Measurements from ENCODE around the gene KIFC3. TPM values are rescaled to one million over a fixed set of nuclear protein-coding genes. Genes with fewer than 3 reads are reported as not detected.
"Not testable (repeated sequence)": the region's sequence is repeated elsewhere in the genome, so short reads cannot be mapped to it uniquely, and the experiment has no call there.

The KIFC3 gene
- total RNA-seq, 1 donor from 2014 or later: 445 TPM

DNA sequence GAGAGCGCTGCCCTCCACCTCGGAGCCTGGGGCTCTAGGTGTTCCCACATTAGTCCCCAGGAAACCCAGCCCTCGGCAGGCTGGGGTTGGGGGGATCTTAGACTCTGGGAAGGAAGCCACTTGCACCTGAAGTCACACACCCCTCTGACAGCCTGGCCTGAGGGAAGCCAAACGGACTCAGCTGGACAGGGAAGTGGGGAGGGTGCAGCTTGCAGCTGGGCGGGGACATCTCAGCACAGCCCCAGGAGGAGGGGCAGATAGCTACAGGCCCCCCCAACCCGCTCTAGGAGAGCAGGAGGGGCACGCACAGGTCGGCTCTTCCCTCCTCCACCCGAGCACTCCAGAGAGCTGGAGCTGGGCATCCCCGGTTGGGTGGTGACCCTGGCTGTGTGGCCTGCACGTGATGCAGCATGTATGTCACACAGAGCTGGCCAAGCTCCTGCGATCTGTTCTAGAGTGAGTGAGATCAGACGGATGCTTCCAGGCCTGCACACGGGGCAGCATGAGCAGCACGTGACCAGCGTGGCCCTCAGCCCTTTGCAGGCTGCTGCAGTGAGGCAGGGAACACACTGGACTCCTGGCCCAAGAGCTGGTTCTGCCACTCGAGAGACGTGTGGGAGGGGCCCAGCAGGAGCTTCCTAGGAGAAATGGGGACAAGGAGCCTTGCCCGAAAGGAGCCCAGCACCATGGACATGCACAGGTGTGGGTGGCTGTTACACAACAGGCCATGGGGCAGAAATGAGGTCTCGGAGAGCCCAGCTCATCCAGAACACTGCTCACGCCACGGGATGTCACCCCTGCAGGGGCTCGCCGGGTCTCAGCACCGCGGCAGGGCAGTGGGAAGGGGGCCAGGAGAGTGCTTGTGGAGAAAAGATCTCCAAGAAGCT is 15.4 kb downstream of the KIFC3 start:
- no peak for DNase-seq (ENCODE audit: low read depth)

DNA sequence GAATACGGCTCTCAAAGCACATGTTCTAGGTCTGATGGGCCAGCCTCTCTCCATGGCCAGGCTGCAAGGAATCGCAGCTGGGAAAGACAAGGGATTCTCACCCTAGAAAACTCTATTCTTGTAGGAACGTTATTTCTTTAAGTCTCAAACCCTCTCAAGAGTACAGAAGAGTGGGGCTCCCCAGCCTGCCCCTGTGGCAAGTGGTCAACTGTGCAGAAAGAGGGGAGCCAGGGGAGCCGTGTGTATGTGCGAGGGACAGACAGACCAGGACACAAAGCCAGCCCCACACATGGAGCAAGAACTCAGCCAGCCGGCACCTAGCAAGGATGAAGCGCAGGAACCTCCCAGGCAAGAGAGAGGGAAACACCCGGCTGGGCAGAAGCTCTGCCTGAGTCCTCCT is 16.4 kb downstream of the KIFC3 start:
- no peak for DNase-seq (ENCODE audit: low read depth)

DNA sequence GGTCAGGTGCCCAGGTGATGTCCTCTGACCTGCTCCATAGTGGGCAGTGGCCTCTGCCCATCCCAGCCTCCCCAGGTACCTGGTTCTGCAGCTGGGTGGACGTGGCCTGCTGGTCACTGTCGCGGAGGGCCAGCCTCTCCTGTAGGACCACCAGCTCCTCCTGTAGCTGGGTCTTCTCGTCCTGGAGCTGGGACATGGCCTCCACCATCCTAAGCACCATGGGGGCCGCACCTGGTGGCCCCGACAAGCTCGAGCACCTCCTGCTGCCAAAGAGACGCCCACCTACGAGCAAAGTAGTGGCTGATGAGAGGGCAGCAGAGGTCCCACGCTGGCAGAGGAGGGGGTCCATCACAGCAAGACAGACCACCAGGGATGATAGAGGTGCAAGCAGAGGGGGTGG is 16.9 kb downstream of the KIFC3 start:
- no peak for DNase-seq (ENCODE audit: low read depth)

DNA sequence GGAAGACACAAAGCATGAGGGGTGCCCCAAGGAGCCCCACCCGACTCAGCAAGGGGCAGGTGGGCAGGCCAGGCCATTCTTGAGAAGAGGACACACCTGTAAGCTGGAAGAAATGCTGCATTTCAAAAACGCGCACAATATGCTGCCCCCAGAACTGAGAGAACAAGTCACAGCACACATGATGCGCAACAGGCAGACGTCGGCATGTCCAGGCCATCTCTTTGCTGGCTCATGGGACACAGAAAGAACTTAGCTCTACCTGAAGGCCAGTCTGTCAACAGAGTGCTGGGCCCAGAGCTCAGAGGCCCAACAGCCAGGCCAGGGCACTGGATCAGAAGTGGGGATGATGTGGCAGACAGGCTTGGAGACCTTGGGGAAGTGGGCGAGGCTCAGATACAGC is 18.0 kb downstream of the KIFC3 start:
- no peak for DNase-seq (ENCODE audit: low read depth)

DNA sequence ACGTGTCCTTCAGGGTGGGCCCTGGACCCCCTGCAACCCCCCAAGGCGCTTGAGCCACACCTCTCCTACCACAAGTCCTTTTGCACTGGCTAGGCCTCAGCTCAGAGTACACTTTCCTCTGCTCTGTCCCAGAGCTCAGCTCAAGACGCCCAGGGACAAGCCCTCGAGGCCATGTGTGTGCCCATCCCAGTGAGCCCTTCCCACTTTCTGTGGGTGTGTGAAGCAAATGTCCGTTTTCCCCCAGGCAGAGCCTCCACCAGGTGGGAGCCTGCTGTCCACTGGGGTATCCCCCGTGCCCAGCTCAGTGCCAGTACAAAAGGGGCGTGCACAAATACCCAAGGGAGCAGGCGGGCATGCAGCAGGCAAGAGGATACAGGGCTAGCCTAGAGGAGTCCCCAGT is 18.4 kb downstream of the KIFC3 start:
- no peak for DNase-seq (ENCODE audit: low read depth)

DNA sequence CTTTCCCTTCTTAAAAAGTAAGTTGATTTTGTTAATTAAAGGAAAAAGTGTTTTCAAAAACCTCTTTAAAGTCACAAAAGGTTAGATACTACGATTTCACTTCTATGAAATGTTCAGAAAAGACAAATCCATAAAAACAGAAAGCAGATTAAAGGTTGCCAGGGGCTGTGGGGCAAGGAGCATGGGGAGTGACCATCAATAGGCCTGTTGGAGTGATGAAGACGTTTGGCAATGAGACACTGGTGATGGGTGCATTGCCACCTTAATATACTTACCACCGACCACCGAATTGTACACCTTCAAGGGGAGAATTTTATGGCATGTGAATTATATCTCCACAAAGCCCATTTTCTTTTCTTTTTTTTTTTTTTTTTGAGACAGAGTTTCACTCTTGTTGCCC is 19.2 kb downstream of the KIFC3 start:
- DNase-seq (ENCODE audit: low read depth): no peak

DNA sequence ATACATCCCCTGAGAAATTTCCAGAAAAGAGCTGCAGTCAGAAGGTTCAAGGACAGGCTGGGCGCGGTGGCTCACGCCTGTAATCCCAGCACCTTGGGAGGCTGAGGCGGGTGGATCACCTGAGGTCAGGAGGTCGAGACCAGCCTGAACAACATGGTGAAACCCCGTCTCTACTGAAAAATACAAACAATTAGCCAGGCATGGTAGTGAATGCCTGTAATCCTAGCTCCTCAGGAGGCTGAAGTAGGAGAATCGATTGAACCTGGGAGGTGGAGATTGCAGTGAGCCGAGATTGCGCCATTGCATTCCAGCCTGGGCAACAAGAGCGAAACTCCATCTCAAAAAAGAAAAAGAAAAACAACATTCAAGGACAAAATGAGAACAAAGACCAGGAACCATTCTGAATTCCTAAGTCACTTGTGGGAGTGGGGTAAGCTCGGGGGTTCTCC is 19.7 kb downstream of the KIFC3 start:
- DNase-seq (ENCODE audit: low read depth): not testable (repeated sequence)

DNA sequence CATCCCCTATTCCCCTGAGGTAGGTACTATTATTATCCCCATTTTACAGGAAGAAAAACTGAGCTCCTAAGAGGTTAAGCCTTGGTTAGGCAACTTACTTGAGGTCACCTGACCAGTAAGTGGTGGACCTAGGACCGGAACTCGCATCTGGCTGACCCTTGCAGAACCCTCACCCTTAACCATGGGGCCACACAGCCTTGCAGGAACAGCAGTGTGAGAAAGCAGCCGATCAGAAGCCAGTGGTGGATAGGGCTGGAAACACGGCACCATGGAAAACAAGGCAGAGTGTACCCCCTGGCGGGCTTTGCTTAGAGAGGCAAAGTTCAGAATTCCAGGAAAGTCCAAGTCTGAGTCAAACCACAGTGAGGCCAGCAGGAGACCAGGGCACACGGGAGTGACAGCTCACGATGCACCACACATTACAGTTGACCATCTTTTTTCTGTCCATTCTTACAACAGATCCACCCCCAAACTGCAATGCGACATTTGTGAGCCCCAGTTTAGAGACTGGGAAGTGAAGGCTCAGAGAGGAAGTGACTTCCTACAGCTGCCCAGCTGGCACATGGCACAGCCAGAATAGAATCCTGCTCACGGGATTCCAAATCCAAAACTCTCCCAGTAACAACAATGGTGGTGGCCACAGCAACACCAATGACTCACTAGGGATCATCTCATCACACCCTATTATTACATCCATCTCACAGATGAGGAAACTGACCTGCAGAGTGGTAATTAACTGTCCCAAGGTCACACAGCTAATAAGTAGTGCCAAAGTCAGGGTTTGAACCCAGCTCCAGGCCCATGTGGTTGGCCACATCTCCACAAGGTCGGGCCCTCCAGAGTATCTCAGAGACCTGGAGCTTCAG is 20.3 kb downstream of the KIFC3 start:
- peak; percentile 71 for DNase-seq (ENCODE audit: low read depth)

DNA sequence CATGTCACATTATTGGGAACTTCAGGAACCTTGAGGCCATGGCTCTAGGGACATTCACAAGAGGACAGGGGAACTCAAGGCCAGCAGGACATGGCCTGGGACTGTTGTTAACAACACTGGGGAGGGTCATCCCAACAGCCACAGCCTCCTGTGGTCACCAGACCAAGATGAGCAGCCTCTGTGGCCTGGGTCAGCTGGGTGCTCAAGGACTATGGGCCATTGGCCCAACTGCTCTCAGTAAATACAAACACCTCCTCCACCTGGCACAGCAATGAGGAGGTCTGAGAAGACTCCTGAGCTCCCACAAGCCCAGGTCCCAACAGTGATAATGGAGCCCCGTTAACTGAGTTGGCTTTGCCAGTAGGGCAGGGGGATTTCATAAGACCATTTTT is 20.9 kb downstream of the KIFC3 start:
- no peak for DNase-seq (ENCODE audit: low read depth)

DNA sequence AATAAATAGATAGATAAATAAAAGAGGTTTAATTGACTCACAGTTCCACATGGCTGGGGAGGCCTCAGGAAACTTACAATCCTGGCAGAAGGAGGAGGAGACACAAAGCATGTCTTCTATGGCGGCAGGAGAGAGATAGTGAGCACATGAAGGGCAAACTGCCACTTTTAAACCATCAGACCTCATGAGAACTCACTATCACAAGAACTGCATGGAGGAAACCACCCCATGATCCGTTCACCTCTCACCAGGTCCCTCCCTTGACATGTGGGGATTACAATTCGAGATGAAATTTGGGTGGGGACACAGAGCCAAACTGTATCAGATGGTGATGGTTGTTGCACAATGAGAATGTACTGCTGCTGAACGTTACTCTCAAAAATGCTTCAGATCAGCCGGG is 22.5 kb downstream of the KIFC3 start:
- DNase-seq (ENCODE audit: low read depth): not testable (repeated sequence)

DNA sequence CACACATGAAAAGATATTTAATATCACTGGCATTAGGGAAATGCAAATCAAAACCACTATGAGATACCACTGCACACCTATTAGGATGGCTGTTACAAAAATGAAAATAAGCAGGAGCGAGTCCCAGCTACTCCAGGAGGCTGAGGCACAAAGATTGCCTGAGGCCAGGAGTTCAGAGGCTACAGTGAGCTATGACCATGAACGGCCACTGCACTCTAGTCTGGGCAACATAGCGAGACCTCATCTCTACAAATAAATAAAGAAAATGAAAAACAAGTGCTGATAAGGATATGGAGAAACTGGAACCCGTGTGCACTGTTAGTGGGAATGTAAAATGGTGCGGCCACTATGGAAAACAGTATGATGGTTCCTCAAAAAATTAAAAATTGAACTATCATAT is 23.6 kb downstream of the KIFC3 start:
- DNase-seq (ENCODE audit: low read depth): no peak

DNA sequence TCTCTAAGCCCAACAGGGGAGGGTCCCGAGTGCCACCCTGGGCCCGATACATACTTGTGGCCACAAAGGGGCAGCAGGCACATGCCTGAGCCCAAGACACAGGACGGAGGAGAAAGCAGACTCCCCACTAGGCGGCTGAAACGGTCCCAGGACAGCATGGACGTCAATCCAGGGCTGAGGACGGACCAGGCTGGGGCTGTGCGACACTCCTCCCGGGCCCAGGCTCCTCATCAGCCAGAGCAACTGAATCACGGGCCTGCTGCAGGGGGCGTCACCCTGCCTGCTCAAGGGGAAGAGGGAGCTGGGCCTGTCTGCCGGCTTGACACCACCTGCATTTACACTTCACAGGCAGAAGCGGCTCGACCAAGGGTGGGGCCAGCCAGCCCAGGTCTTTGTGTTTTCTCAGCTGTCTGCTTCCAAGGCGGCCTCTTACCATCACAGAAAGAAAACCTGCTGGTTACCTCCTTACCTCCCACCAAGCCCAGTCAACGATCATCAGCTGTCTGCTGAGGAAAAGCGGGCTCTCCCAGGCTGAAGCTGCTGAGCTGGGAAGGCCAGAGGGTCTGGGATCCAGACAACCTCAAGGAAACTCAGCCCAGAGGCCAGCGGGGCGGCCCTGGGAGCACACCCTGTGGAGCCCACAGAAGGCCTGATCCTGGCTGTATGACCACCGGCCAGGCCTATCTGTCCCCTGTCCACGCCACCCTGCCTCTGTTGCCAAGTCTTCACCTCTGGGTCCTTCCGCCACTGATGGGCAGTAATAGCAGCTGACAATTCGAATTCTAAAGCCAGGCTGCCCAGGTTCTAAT is 26.4 kb downstream of the KIFC3 start:
- DNase-seq (ENCODE audit: low read depth): no peak

DNA sequence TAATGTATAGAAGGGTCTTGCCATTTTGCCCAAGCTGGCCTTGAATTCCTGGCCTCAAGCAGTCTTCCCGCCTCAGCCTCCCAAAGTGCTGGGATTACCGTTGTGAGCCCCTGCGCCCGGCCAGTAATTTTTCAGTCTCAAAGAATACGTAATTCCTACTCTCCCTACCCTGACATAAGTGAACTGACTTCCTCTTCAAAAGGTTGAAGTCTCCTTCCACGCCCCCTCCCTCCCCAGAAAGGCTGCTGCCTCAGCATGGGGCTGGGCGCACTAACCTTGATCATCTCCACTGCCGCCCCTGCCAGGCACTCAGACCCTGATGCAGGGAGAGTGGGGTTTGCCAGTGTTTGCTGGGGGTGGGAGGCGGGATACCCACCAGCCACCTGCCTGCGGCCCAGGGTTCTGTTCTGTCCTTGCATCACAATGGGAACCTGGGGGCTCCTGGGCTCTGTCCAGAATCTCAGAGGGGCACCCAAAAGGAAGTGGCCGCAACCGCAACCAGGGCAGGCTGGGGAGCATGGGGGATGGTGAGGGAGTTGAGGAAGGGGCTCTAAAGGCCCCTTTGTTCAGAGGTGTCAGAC is 27.5 kb downstream of the KIFC3 start:
- no peak for DNase-seq (ENCODE audit: low read depth)

DNA sequence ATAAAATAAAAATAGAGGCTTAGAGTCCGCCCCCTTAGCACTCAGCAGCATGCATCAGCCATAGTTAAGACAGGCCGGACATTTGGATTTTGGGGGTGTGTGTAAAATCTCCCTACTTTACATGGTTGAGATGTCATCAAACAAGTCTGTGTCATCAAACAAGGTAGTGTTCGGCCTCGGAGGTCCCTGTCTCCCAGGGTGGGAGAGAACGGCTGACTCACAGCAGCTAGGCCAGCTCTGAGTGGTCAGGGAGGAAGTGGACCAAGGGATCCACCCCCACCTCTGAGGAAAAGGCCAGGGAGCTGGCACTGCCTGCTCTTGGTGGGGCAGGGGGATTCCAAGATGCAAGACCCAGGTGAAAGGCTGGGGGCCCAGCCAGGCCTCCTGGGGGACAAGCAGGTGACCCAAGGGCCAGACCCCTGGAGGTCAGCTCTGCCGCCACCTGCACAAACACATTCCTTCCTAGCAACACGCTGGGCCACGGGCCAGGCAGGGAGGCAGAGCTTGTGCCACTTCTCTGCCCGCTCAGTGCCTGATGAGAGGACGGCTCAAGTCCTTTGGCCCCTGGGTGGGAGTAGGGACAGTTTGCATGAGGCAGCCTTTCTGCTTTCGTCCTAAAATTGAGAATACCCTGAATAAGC is 28.5 kb downstream of the KIFC3 start:
- peak; percentile 33 for DNase-seq (ENCODE audit: low read depth)

DNA sequence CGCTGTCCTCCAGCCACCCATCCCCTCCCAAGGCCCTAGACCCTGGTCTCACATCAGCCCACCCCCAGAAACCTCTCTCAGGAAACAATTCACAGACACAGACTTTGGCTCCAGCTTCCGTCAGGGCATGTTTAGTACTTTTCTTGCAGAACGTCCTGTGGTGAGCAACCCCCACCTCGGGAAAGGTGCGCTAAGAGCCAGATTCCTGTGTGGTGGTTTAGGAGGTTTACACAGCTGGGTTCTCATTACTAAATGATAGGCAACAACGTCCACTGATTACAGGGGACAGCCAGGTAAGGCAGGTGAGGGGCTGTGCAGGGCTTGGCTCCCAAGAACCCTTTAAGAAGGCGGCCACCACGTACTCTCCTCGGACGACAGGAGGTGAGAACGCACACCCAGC is 29.3 kb downstream of the KIFC3 start:
- no peak for DNase-seq (ENCODE audit: low read depth)

DNA sequence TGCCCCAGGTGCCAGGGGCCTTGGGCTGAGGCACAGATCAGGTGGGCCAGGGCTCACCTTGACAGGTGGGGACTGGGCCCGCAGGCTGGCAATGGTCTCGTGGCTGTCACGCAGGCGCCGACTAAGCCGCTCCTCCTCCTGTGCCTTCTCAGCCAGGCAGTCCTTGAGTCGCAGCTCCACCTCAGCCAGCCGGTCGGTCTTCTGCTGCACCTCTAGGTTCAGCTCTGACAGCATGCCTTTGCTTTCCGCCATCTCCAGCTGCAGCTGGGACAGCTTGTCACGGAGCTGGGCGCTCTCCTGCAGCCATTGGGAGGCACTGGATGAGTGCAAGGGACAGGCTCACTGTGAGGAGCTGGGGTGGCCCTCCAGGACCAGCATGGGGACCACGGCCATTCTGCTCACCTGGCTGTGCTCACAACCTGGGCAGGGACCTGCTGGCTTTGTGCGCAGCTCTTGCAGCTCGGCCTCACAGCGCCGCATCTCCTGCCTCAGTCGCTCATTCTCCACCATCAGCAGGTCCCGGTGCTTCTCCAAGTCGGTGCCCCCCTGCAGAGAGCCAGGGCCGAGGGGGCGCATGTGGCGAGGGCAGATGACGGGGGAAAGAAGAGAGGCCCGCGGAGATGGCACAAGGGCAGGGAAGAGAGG is 31.0 kb downstream of the KIFC3 start:
- DNase-seq (ENCODE audit: low read depth): no peak

DNA sequence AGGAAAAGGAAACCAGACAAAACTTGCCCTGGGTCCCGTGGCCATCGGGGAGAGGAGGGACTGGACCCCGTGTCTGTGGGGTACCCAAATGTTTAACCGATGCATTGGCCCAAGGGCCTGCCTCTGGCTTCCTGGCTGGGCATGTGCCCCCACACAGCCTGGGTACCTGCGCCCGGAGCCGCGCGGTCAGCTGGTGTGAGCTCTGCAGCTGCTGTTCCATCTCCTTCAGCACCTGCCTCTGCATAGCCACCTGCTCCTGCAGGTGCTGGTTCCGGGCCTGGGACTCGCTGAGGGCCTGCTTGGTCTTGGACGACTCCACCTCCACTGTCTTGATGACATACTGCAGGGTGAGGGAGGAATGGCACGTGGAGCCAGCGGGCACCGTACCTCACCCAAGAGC is 31.9 kb downstream of the KIFC3 start:
- DNase-seq (ENCODE audit: low read depth): no peak

DNA sequence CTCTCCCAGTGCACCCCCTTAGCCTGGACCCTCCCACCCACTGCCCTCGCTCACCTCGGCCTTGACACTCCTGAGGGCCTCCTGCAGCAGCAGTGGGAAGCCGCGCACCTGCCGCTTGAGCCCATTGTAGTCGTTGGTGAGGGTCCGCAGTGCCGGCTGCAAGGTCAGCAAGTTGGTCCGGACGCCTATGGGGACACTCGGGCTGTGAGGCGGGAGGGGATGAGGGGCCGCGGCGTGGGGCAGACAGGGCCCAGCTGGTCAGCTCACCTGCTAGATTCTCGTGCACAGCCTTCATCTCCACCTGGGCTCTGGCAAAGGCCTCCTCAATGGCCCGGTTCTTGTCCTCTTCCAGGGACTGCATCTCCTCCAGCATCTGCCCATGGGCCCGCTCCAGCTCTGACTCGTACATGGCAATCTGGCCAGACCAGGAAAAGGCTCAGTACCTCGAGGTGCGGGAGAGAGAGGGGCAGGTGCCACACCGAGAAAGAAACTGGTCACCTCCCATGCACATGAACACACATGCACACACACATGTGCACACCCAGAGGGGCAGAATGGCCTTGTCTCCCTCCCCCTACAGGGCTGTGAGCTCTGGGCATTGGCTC is 32.6 kb downstream of the KIFC3 start:
- DNase-seq (ENCODE audit: low read depth): no peak

DNA sequence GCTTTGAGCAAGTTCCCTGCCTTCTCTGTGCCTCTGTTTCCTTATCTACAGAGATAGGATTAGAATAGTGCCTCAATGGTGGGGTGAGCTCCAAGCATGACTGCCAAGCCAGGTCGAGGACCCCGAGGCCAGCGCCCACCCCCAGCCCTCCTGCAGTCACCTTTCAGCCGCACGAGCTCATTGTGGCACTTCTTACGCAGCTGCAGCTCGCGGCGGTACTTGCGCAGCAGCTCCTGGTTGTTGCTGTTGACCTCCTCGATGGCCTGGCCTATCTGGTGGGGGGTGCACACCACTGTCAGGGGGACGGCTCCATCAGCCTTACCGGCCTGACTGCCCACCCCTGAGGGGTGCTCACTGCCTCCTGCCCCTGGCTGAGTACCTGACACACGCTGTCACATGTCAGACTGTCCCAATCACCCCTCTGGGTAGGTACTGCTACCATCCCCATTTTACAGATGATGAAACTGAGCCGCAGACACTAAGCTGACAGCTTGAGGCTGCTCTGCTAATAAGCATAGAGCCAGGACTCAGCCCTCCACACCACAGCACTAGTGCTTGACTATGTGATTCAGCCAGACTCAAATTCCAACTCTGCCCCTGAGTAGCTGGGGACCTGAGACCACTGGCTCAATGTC is 35.5 kb downstream of the KIFC3 start:
- no peak for DNase-seq (ENCODE audit: low read depth)
